HCT116 (cell line): ENCODE measurements around the gene ABCA1.

Source experiments
- CBX3 ChIP-seq: IDR thresholded peaks from 2 replicates; pipeline ENCODE4 v1.6.1; 2012; ENCODE audit warnings: low read depth
- CEBPB ChIP-seq: IDR thresholded peaks from 2 replicates; pipeline ENCODE4 v1.6.1; 2012; ENCODE audit warnings: low read depth
- CTCF ChIP-seq, 3 experiments: fragments of 200-600 bp in 1 of 3; sonication (generic) in 1 of 3; IDR thresholded peaks in 2 of 3; conservative IDR thresholded peaks in 1 of 3; 2 replicates each; pipeline ENCODE4 v1.5.1; 2012 to 2017; ENCODE audit warnings: low read depth in 2 of 3, low read length in 2 of 3, antibody characterized with exemption in 1 of 3, borderline replicate concordance in 1 of 3, control low read depth in 1 of 3, mild to moderate bottlenecking in 1 of 3, mixed read lengths in 1 of 3, mixed run types in 1 of 3, moderate library complexity in 1 of 3; ENCODE audit not compliant: insufficient read depth in 1 of 3
- EZH2 ChIP-seq: fragments of 200-600 bp; sonication (generic); IDR thresholded peaks from 2 replicates; pipeline ENCODE4 v1.6.1; 2017; ENCODE audit warnings: antibody characterized with exemption, mixed run types
- EZH2phosphoT487 ChIP-seq: fragments of 200-600 bp; IDR thresholded peaks from 2 replicates; pipeline ENCODE4 v1.6.1; 2018; ENCODE audit warnings: antibody characterized with exemption, borderline replicate concordance
- JUND ChIP-seq: IDR thresholded peaks from 2 replicates; pipeline ENCODE4 v1.6.1; 2012
- POLR2A ChIP-seq: IDR thresholded peaks from 2 replicates; pipeline ENCODE4 v1.7.0; 2011; ENCODE audit warnings: borderline replicate concordance; ENCODE audit not compliant: insufficient read depth, insufficient read length; ENCODE audit errors: extremely low read depth
- POLR2AphosphoS5 ChIP-seq: IDR thresholded peaks from 2 replicates; pipeline ENCODE4 v1.6.1; 2011; ENCODE audit warnings: mild to moderate bottlenecking, low read depth, low read length, moderate library complexity
- RAD21 ChIP-seq: IDR thresholded peaks from 2 replicates; pipeline ENCODE4 v1.6.1; 2012; ENCODE audit warnings: low read depth, mild to moderate bottlenecking
- SP1 ChIP-seq: IDR thresholded peaks from 2 replicates; pipeline ENCODE4 v1.6.1; 2012; ENCODE audit warnings: low read depth
- YY1 ChIP-seq: IDR thresholded peaks from 2 replicates; pipeline ENCODE4 v1.6.1; 2011; ENCODE audit warnings: low read length, low read depth, moderate library complexity, mild to moderate bottlenecking; ENCODE audit not compliant: insufficient replicate concordance; ENCODE audit errors: extremely low read depth
- ZNF274 ChIP-seq: fragments of 200-500 bp; sonication (Bioruptor generic); IDR thresholded peaks from 2 replicates; pipeline ENCODE4 v1.6.1; 2014; ENCODE audit warnings: mild to moderate bottlenecking, low read depth, low read length, inconsistent platforms
- TF ChIP-seq, protein P1 (sequence below): IDR thresholded peaks from 2 replicates; pipeline ENCODE4 v1.6.1; 2012

GRCh38 chr9:104963076-104963475 is 35.1 kb upstream of the ABCA1 start:
- TF ChIP-seq JUND (no peak), EZH2 (no peak), POLR2A (no peak), CTCF (IDR thresholded peaks at IDR 0.05 in 2 of 3, conservative IDR thresholded peaks at IDR 0.05 in 1 of 3; ENCODE audit: borderline replicate concordance in 1 of 3, insufficient read depth in 1 of 3, low read depth in 2 of 3, low read length in 2 of 3) (no peak), EZH2phosphoT487 (no peak), CBX3 (no peak), RAD21 (no peak), YY1 (no peak), CEBPB (no peak), SP1 (no peak), ZNF274 (no peak), POLR2AphosphoS5 (no peak)
- TF ChIP-seq, protein P1, sequence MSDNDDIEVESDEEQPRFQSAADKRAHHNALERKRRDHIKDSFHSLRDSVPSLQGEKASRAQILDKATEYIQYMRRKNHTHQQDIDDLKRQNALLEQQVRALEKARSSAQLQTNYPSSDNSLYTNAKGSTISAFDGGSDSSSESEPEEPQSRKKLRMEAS = no peak
